SK-N-SH treated with all-trans-retinoic acid at 6 μM for 48 hours (cell line): ENCODE results near the gene IL17B.

Experiments used
- ATAC-seq: fragments of 200-7000 bp; cut with Tn5 transposase; 3 replicates; pipeline ENCODE4 v1.9.1; 2020; ENCODE audit warnings: mild to moderate bottlenecking, moderate library complexity
- ARNTL ChIP-seq: fragments of 450-650 bp; formaldehyde crosslinking; IDR thresholded peaks from 2 replicates; pipeline ENCODE4 v1.5.0; 2020; ENCODE audit warnings: low read depth, mild to moderate bottlenecking, moderate library complexity, borderline replicate concordance
- BACH2 ChIP-seq: fragments of 250-450 bp; sonication (Bioruptor Pico); IDR thresholded peaks from 2 replicates; pipeline ENCODE4 v1.9.0; 2021; ENCODE audit warnings: mild to moderate bottlenecking, borderline replicate concordance
- CSDC2 ChIP-seq: fragments of 250-450 bp; sonication (Bioruptor Pico); IDR thresholded peaks from 2 replicates; pipeline ENCODE4 v1.5.0; 2020; ENCODE audit warnings: mild to moderate bottlenecking, moderate library complexity
- CSRNP3 ChIP-seq: fragments of 250-450 bp; sonication (Bioruptor Pico); IDR thresholded peaks from 2 replicates; pipeline ENCODE4 v1.5.1; 2021; ENCODE audit warnings: mild to moderate bottlenecking, moderate library complexity
- ESRRG ChIP-seq: fragments of 250-450 bp; sonication (Bioruptor Pico); IDR thresholded peaks from 2 replicates; pipeline ENCODE4 v1.6.1; 2021; ENCODE audit warnings: mild to moderate bottlenecking
- GLIS3 ChIP-seq: fragments of 250-450 bp; sonication (Bioruptor Pico); IDR thresholded peaks from 2 replicates; pipeline ENCODE4 v1.5.0; 2020; ENCODE audit warnings: mild to moderate bottlenecking, moderate library complexity
- ISL1 ChIP-seq: fragments of 250-450 bp; sonication (Bioruptor Pico); IDR thresholded peaks from 2 replicates; pipeline ENCODE4 v2.1.2; 2022; ENCODE audit warnings: mild to moderate bottlenecking, moderate library complexity
- OSR1 ChIP-seq: fragments of 250-450 bp; sonication (Bioruptor Pico); IDR thresholded peaks from 2 replicates; pipeline ENCODE4 v1.8.0; 2022; ENCODE audit warnings: moderate library complexity, mild to moderate bottlenecking, inconsistent platforms
- PATZ1 ChIP-seq: fragments of 250-450 bp; sonication (Bioruptor Pico); IDR thresholded peaks from 2 replicates; pipeline ENCODE4 v1.8.0; 2020; ENCODE audit warnings: mild to moderate bottlenecking, moderate library complexity, borderline replicate concordance
- PPARA ChIP-seq: fragments of 250-450 bp; sonication (Bioruptor Pico); IDR thresholded peaks from 2 replicates; pipeline ENCODE4 v1.5.0; 2020; ENCODE audit warnings: mild to moderate bottlenecking, borderline replicate concordance
- RARB ChIP-seq: fragments of 250-450 bp; sonication (Bioruptor Pico); IDR thresholded peaks from 2 replicates; pipeline ENCODE4 v1.8.0; 2021; ENCODE audit warnings: mild to moderate bottlenecking, moderate library complexity
- SNAI2 ChIP-seq: fragments of 250-450 bp; sonication (Bioruptor Pico); IDR thresholded peaks from 2 replicates; pipeline ENCODE4 v1.5.0; 2020; ENCODE audit warnings: mild to moderate bottlenecking, moderate library complexity
- TOX ChIP-seq: fragments of 250-450 bp; sonication (Bioruptor Pico); IDR thresholded peaks from 2 replicates; pipeline ENCODE4 v1.8.0; 2021; ENCODE audit warnings: mild to moderate bottlenecking, moderate library complexity, borderline replicate concordance
- ZC3H10 ChIP-seq: fragments of 250-450 bp; sonication (Bioruptor Pico); IDR thresholded peaks from 2 replicates; pipeline ENCODE4 v1.5.1; 2021; ENCODE audit warnings: mild to moderate bottlenecking, moderate library complexity
- ZFP3 ChIP-seq: fragments of 250-450 bp; sonication (Bioruptor Pico); IDR thresholded peaks from 2 replicates; pipeline ENCODE4 v1.5.0; 2020; ENCODE audit warnings: mild to moderate bottlenecking, moderate library complexity
- ZNF565 ChIP-seq: fragments of 450-650 bp; formaldehyde crosslinking; conservative IDR thresholded peaks from 2 replicates; pipeline ENCODE4 v1.5.0; 2020; ENCODE audit warnings: low read depth, mild to moderate bottlenecking, moderate library complexity
- ZNF8 ChIP-seq: fragments of 450-650 bp; formaldehyde crosslinking; IDR thresholded peaks from 2 replicates; pipeline ENCODE4 v1.5.0; 2020; ENCODE audit warnings: mild to moderate bottlenecking, moderate library complexity
- TF ChIP-seq, protein P1 (sequence below): fragments of 250-450 bp; sonication (Bioruptor Pico); IDR thresholded peaks from 2 replicates; pipeline ENCODE4 v1.8.0; 2021; ENCODE audit warnings: low read depth, mild to moderate bottlenecking, moderate library complexity, borderline replicate concordance
- TF ChIP-seq, protein P2 (sequence below): fragments of 250-450 bp; sonication (Bioruptor Pico); IDR thresholded peaks from 2 replicates; pipeline ENCODE4 v1.5.1; 2020; ENCODE audit warnings: low read depth, mild to moderate bottlenecking, moderate library complexity
- TF ChIP-seq, protein P3 (sequence below): fragments of 250-450 bp; sonication (Bioruptor Pico); IDR thresholded peaks from 2 replicates; pipeline ENCODE4 v1.5.0; 2020; ENCODE audit warnings: mild to moderate bottlenecking, moderate library complexity

The IL17B gene

DNA sequence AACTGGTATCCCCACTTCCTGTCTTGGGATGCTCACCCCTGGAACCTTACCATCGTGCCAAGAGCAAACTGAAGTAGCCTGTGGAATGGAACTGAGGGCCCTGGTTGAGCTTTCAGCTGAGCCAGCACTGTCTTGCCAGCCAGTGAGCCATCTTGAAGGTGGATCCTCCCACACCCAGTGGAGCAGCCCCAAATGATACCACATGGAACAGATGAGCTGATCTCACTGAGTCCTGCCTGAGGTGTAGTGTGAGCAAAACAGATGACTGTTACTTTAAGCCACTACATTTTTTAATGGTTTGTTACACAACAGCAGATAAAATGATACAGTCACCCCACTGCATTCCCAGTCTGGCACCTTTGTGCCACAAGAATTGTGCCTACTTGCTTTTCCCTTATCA lies 23.4 kb downstream of the IL17B start:
- no peak for ATAC-seq
- no peak for TF ChIP-seq TOX (CRISPR knock-in tag)

DNA sequence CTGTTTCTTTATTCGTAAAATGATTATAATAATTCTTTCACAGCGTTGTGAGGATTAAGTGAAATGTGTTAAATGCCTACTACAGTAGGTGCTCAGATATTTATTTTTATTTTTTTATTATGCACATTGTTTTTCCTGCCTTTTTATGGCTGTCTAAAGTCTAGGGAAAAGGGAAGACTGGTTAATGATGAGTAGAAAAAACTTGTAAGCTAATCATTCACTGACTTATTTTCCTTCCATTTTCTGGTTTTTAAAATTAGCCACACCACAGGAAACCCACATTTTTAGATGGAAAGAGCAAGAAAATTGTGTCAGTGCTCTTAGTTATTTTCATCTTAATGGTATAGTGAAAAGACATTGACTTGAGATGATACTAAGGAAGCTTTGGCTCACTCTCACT lies 25.2 kb downstream of the IL17B start:
- no peak for TF ChIP-seq CSDC2 (CRISPR knock-in tag)
- TF ChIP-seq, all 23 proteins: peak for 0
- no peak for ATAC-seq

GRCh38 chr5:149352169-149352568 lies 26.9 kb downstream of the IL17B start:
- no peak for TF ChIP-seq TOX (CRISPR knock-in tag)
- no peak for TF ChIP-seq ESRRG (CRISPR knock-in tag)
- no peak for TF ChIP-seq ZNF8 (CRISPR knock-in tag)
- no peak for TF ChIP-seq GLIS3 (CRISPR knock-in tag)
- TF ChIP-seq, protein P1, sequence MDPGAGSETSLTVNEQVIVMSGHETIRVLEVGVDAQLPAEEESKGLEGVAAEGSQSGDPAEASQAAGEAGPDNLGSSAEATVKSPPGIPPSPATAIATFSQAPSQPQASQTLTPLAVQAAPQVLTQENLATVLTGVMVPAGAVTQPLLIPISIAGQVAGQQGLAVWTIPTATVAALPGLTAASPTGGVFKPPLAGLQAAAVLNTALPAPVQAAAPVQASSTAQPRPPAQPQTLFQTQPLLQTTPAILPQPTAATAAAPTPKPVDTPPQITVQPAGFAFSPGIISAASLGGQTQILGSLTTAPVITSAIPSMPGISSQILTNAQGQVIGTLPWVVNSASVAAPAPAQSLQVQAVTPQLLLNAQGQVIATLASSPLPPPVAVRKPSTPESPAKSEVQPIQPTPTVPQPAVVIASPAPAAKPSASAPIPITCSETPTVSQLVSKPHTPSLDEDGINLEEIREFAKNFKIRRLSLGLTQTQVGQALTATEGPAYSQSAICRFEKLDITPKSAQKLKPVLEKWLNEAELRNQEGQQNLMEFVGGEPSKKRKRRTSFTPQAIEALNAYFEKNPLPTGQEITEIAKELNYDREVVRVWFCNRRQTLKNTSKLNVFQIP: no peak
- TF ChIP-seq ZC3H10: no peak
- TF ChIP-seq OSR1 (CRISPR knock-in tag): no peak
- no peak for TF ChIP-seq PPARA (CRISPR knock-in tag)
- no peak for TF ChIP-seq ARNTL (CRISPR knock-in tag)
- TF ChIP-seq ISL1 (CRISPR knock-in tag): no peak
- TF ChIP-seq, protein P2, sequence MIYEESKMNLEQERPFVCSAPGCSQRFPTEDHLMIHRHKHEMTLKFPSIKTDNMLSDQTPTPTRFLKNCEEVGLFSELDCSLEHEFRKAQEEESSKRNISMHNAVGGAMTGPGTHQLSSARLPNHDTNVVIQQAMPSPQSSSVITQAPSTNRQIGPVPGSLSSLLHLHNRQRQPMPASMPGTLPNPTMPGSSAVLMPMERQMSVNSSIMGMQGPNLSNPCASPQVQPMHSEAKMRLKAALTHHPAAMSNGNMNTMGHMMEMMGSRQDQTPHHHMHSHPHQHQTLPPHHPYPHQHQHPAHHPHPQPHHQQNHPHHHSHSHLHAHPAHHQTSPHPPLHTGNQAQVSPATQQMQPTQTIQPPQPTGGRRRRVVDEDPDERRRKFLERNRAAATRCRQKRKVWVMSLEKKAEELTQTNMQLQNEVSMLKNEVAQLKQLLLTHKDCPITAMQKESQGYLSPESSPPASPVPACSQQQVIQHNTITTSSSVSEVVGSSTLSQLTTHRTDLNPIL (CRISPR knock-in tag): no peak
- TF ChIP-seq CSRNP3 (CRISPR knock-in tag): no peak
- no peak for TF ChIP-seq ZFP3 (CRISPR knock-in tag)
- no peak for TF ChIP-seq SNAI2 (CRISPR knock-in tag)
- TF ChIP-seq, all 23 proteins: peak for 0
- no peak for ATAC-seq

GRCh38 chr5:149349382-149349781 lies 29.7 kb downstream of the IL17B start:
- no peak for ATAC-seq
- TF ChIP-seq ZNF8 (CRISPR knock-in tag) (no peak), PATZ1 (CRISPR knock-in tag) (no peak), ZNF565 (CRISPR knock-in tag) (no peak), RARB (CRISPR knock-in tag) (no peak), ISL1 (CRISPR knock-in tag) (no peak), OSR1 (CRISPR knock-in tag) (no peak), BACH2 (CRISPR knock-in tag) (no peak), ARNTL (CRISPR knock-in tag) (no peak)
- TF ChIP-seq, protein P3, sequence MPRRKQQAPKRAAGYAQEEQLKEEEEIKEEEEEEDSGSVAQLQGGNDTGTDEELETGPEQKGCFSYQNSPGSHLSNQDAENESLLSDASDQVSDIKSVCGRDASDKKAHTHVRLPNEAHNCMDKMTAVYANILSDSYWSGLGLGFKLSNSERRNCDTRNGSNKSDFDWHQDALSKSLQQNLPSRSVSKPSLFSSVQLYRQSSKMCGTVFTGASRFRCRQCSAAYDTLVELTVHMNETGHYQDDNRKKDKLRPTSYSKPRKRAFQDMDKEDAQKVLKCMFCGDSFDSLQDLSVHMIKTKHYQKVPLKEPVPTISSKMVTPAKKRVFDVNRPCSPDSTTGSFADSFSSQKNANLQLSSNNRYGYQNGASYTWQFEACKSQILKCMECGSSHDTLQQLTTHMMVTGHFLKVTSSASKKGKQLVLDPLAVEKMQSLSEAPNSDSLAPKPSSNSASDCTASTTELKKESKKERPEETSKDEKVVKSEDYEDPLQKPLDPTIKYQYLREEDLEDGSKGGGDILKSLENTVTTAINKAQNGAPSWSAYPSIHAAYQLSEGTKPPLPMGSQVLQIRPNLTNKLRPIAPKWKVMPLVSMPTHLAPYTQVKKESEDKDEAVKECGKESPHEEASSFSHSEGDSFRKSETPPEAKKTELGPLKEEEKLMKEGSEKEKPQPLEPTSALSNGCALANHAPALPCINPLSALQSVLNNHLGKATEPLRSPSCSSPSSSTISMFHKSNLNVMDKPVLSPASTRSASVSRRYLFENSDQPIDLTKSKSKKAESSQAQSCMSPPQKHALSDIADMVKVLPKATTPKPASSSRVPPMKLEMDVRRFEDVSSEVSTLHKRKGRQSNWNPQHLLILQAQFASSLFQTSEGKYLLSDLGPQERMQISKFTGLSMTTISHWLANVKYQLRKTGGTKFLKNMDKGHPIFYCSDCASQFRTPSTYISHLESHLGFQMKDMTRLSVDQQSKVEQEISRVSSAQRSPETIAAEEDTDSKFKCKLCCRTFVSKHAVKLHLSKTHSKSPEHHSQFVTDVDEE (CRISPR knock-in tag): no peak
- TF ChIP-seq, all 23 proteins: peak for 0
